ENCODE measurements around the gene ARF5.

Gene ARF5

GRCh38 chr7:127609297-127609696 is 21.1 kb downstream of the ARF5 start:
- H3K27ac ChIP-seq (ENCODE audit: low read length), result no peak overlapping the region
- no peaks in the 10 kb centered on the region for H3K27me3 ChIP-seq (replicated peaks; ENCODE audit: insufficient read depth, low read length)
- no peaks in the 10 kb centered on the region for H3K4me1 ChIP-seq (ENCODE audit: low read length)
- H3K4me2 ChIP-seq (ENCODE audit: low read depth, low read length), result no peak overlapping the region
- no peak overlapping the region for H2AFZ ChIP-seq (ENCODE audit: low read length)
- H3K9me3 ChIP-seq (replicated peaks; ENCODE audit: insufficient read depth, low read length), result no peaks in the 10 kb centered on the region
- no peaks in the 10 kb centered on the region for H3K36me3 ChIP-seq (replicated peaks; ENCODE audit: insufficient read depth, low read length)
- H3K79me2 ChIP-seq (ENCODE audit: low read length), result no peaks in the 10 kb centered on the region
- no peaks in the 10 kb centered on the region for H4K20me1 ChIP-seq (ENCODE audit: insufficient read depth, low read length)
- no peaks in the 10 kb centered on the region for H3F3A ChIP-seq (ENCODE audit: insufficient read depth, low read length)
- no peaks in the 10 kb centered on the region for H3K9me2 ChIP-seq (replicated peaks; ENCODE audit: insufficient read depth, low read length)
- no peak for DNase-seq
- H3K9ac ChIP-seq (ENCODE audit: low read length), result no peak overlapping the region
- H3K4me3 ChIP-seq (ENCODE audit: low read length), result no peak overlapping the region
- TF ChIP-seq EZH2phosphoT487 (IDR thresholded peaks at IDR 0.05; ENCODE audit: low read length) (no peak), EZH2 (optimal IDR thresholded peaks at IDR 0.05; ENCODE audit: low read depth, low read length) (no peak)
- TF ChIP-seq, protein P1, sequence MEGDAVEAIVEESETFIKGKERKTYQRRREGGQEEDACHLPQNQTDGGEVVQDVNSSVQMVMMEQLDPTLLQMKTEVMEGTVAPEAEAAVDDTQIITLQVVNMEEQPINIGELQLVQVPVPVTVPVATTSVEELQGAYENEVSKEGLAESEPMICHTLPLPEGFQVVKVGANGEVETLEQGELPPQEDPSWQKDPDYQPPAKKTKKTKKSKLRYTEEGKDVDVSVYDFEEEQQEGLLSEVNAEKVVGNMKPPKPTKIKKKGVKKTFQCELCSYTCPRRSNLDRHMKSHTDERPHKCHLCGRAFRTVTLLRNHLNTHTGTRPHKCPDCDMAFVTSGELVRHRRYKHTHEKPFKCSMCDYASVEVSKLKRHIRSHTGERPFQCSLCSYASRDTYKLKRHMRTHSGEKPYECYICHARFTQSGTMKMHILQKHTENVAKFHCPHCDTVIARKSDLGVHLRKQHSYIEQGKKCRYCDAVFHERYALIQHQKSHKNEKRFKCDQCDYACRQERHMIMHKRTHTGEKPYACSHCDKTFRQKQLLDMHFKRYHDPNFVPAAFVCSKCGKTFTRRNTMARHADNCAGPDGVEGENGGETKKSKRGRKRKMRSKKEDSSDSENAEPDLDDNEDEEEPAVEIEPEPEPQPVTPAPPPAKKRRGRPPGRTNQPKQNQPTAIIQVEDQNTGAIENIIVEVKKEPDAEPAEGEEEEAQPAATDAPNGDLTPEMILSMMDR (IDR thresholded peaks at IDR 0.05; ENCODE audit: low read length), result no peak

GRCh38 chr7:127612263-127612662 is 24.1 kb downstream of the ARF5 start:
- Histone ChIP-seq H3K4me2 (ENCODE audit: low read depth, low read length) (no peak overlapping the region), H3K9me3 (replicated peaks; ENCODE audit: insufficient read depth, low read length) (no peaks in the 10 kb centered on the region), H3K4me1 (ENCODE audit: low read length) (no peaks in the 10 kb centered on the region), H2AFZ (ENCODE audit: low read length) (no peak overlapping the region), H3K27me3 (replicated peaks; ENCODE audit: insufficient read depth, low read length) (peaks cover 19% of the 10 kb centered on the region), H3K79me2 (ENCODE audit: low read length) (no peaks in the 10 kb centered on the region), H4K20me1 (ENCODE audit: insufficient read depth, low read length) (no peaks in the 10 kb centered on the region), H3K27ac (ENCODE audit: low read length) (no peak overlapping the region), H3K4me3 (ENCODE audit: low read length) (no peak overlapping the region), H3K36me3 (replicated peaks; ENCODE audit: insufficient read depth, low read length) (no peaks in the 10 kb centered on the region), H3K9me2 (replicated peaks; ENCODE audit: insufficient read depth, low read length) (no peaks in the 10 kb centered on the region), H3K9ac (ENCODE audit: low read length) (no peak overlapping the region), H3F3A (ENCODE audit: insufficient read depth, low read length) (no peaks in the 10 kb centered on the region)
- no peak for TF ChIP-seq EZH2phosphoT487 (IDR thresholded peaks at IDR 0.05; ENCODE audit: low read length)
- TF ChIP-seq EZH2 (optimal IDR thresholded peaks at IDR 0.05; ENCODE audit: low read depth, low read length), result no peak
- TF ChIP-seq, protein P1 (IDR thresholded peaks at IDR 0.05; ENCODE audit: low read length), result no peak
- no peak for DNase-seq

GRCh38 chr7:127616724-127617123 is 28.5 kb downstream of the ARF5 start:
- no peak for DNase-seq
- H2AFZ ChIP-seq (ENCODE audit: low read length), result no peak overlapping the region
- no peaks in the 10 kb centered on the region for H4K20me1 ChIP-seq (ENCODE audit: insufficient read depth, low read length)
- TF ChIP-seq EZH2phosphoT487 (IDR thresholded peaks at IDR 0.05; ENCODE audit: low read length) (no peak), EZH2 (optimal IDR thresholded peaks at IDR 0.05; ENCODE audit: low read depth, low read length) (no peak)
- TF ChIP-seq, protein P1 (IDR thresholded peaks at IDR 0.05; ENCODE audit: low read length), result no peak
- H3K27me3 ChIP-seq (replicated peaks; ENCODE audit: insufficient read depth, low read length), result peaks cover 24% of the 10 kb centered on the region
- H3K4me3 ChIP-seq (ENCODE audit: low read length), result no peak overlapping the region
- H3K4me2 ChIP-seq (ENCODE audit: low read depth, low read length), result no peak overlapping the region
- H3K9me3 ChIP-seq (replicated peaks; ENCODE audit: insufficient read depth, low read length), result no peaks in the 10 kb centered on the region
- H3K27ac ChIP-seq (ENCODE audit: low read length), result no peak overlapping the region
- no peaks in the 10 kb centered on the region for H3K9me2 ChIP-seq (replicated peaks; ENCODE audit: insufficient read depth, low read length)
- no peaks in the 10 kb centered on the region for H3K79me2 ChIP-seq (ENCODE audit: low read length)
- no peaks in the 10 kb centered on the region for H3K4me1 ChIP-seq (ENCODE audit: low read length)
- H3K36me3 ChIP-seq (replicated peaks; ENCODE audit: insufficient read depth, low read length), result no peaks in the 10 kb centered on the region
- H3K9ac ChIP-seq (ENCODE audit: low read length), result no peak overlapping the region
- no peaks in the 10 kb centered on the region for H3F3A ChIP-seq (ENCODE audit: insufficient read depth, low read length)
